ENCODE measurements around the gene YTHDC1.

DNA sequence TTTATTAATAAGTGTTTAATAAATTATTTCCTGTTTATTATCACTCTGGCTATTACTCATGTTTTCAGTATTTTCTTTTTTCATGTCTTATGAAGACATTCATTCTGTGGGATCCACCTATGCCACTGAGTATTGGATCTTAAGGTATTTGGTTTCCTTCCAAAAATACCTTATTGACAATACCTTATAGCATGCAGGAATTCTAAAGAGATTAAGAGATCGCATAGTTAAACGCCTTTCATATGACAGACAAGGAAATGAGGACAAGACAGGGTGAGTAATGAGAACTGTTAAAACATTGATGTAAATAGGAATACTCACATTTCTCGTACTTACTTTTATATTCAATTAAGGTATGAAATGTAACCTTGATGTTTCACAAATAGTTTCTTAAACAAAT, 66.2 kb downstream of the YTHDC1 start:
- TF ChIP-seq CTCF (IDR thresholded peaks at IDR 0.05; ENCODE audit: poor library complexity, severe bottlenecking) (no peak), EP300 (conservative IDR thresholded peaks at IDR 0.05; ENCODE audit: poor library complexity, severe bottlenecking) (no peak)
- TF ChIP-seq, protein P1, sequence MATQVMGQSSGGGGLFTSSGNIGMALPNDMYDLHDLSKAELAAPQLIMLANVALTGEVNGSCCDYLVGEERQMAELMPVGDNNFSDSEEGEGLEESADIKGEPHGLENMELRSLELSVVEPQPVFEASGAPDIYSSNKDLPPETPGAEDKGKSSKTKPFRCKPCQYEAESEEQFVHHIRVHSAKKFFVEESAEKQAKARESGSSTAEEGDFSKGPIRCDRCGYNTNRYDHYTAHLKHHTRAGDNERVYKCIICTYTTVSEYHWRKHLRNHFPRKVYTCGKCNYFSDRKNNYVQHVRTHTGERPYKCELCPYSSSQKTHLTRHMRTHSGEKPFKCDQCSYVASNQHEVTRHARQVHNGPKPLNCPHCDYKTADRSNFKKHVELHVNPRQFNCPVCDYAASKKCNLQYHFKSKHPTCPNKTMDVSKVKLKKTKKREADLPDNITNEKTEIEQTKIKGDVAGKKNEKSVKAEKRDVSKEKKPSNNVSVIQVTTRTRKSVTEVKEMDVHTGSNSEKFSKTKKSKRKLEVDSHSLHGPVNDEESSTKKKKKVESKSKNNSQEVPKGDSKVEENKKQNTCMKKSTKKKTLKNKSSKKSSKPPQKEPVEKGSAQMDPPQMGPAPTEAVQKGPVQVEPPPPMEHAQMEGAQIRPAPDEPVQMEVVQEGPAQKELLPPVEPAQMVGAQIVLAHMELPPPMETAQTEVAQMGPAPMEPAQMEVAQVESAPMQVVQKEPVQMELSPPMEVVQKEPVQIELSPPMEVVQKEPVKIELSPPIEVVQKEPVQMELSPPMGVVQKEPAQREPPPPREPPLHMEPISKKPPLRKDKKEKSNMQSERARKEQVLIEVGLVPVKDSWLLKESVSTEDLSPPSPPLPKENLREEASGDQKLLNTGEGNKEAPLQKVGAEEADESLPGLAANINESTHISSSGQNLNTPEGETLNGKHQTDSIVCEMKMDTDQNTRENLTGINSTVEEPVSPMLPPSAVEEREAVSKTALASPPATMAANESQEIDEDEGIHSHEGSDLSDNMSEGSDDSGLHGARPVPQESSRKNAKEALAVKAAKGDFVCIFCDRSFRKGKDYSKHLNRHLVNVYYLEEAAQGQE (IDR thresholded peaks at IDR 0.05; ENCODE audit: borderline replicate concordance), result no peak

All from neural cell (in vitro differentiated cells).